ENCODE measurements around the gene CLIC4. TPM values are rescaled to one million over a fixed set of nuclear protein-coding genes. Genes with fewer than 3 reads are reported as not detected.
"Not testable (repeated sequence)": the region's sequence is repeated elsewhere in the genome, so short reads cannot be mapped to it uniquely, and the experiment has no call there.

Gene CLIC4
- total RNA-seq, 1 experiment from 2014 or later, result 217 TPM

- no peak for DNase-seq (ENCODE audit: low spot score)
These were observed 26.3 kb downstream of the CLIC4 start for GRCh38 chr1:24771574-24771973.

GRCh38 chr1:24773618-24774017 is 28.4 kb downstream of the CLIC4 start:
- DNase-seq (ENCODE audit: low spot score), result no peak

GRCh38 chr1:24775348-24775747 is 30.1 kb downstream of the CLIC4 start:
- DNase-seq (ENCODE audit: low spot score), result no peak

GRCh38 chr1:24775916-24776315 is 30.7 kb downstream of the CLIC4 start:
- DNase-seq (ENCODE audit: low spot score), result no peak

GRCh38 chr1:24776821-24777220 is 31.6 kb downstream of the CLIC4 start:
- no peak for DNase-seq (ENCODE audit: low spot score)

GRCh38 chr1:24778141-24778540 is 32.9 kb downstream of the CLIC4 start:
- no peak for DNase-seq (ENCODE audit: low spot score)

- not testable (repeated sequence) for DNase-seq (ENCODE audit: low spot score)
These were observed 34.0 kb downstream of the CLIC4 start for GRCh38 chr1:24779199-24779598.

- no peak for DNase-seq (ENCODE audit: low spot score)
These were observed 34.6 kb downstream of the CLIC4 start for GRCh38 chr1:24779689-24780464.

GRCh38 chr1:24780626-24781025 is 35.4 kb downstream of the CLIC4 start:
- not testable (repeated sequence) for DNase-seq (ENCODE audit: low spot score)

GRCh38 chr1:24782689-24783088 is 37.4 kb downstream of the CLIC4 start:
- no peak for DNase-seq (ENCODE audit: low spot score)

GRCh38 chr1:24783713-24784112 is 38.5 kb downstream of the CLIC4 start:
- no peak for DNase-seq (ENCODE audit: low spot score)

GRCh38 chr1:24786191-24786590 is 40.9 kb downstream of the CLIC4 start:
- no peak for DNase-seq (ENCODE audit: low spot score)

GRCh38 chr1:24790490-24790889 is 45.2 kb downstream of the CLIC4 start:
- DNase-seq (ENCODE audit: low spot score), result no peak

GRCh38 chr1:24793447-24794129 is 48.3 kb downstream of the CLIC4 start:
- no peak for DNase-seq (ENCODE audit: low spot score)

GRCh38 chr1:24794130-24794502 is 48.9 kb downstream of the CLIC4 start:
- DNase-seq (ENCODE audit: low spot score), result not testable (repeated sequence)

- no peak for DNase-seq (ENCODE audit: low spot score)
These were observed 50.0 kb downstream of the CLIC4 start for GRCh38 chr1:24795236-24795635.

- DNase-seq (ENCODE audit: low spot score), result no peak
These were observed 51.3 kb downstream of the CLIC4 start for GRCh38 chr1:24796524-24796923.

GRCh38 chr1:24799242-24799641 is 54.0 kb downstream of the CLIC4 start:
- DNase-seq (ENCODE audit: low spot score), result not testable (repeated sequence)

- no peak for DNase-seq (ENCODE audit: low spot score)
These were observed 55.9 kb downstream of the CLIC4 start for GRCh38 chr1:24801176-24801575.

- no peak for DNase-seq (ENCODE audit: low spot score)
These were observed 58.0 kb downstream of the CLIC4 start for GRCh38 chr1:24803220-24803619.

- DNase-seq (ENCODE audit: low spot score), result no peak
These were observed 58.8 kb downstream of the CLIC4 start for GRCh38 chr1:24803987-24804530.

GRCh38 chr1:24805534-24806301 is 60.5 kb downstream of the CLIC4 start:
- no peak for DNase-seq (ENCODE audit: low spot score)

All from H4 (cell line).